HG02763 (cell line): Measurements from ENCODE around the gene TDRD12.
"Not testable (repeated sequence)": the region's sequence is repeated elsewhere in the genome, so short reads cannot be mapped to it uniquely, and the experiment has no call there.

Experiments
- ATAC-seq: cut with Tn5 transposase; IDR thresholded peaks from one replicate; pipeline ENCODE4 v1.9.1; 2021; ENCODE audit warnings: mild to moderate bottlenecking, moderate library complexity; ENCODE audit not compliant: unreplicated experiment

The TDRD12 gene

DNA sequence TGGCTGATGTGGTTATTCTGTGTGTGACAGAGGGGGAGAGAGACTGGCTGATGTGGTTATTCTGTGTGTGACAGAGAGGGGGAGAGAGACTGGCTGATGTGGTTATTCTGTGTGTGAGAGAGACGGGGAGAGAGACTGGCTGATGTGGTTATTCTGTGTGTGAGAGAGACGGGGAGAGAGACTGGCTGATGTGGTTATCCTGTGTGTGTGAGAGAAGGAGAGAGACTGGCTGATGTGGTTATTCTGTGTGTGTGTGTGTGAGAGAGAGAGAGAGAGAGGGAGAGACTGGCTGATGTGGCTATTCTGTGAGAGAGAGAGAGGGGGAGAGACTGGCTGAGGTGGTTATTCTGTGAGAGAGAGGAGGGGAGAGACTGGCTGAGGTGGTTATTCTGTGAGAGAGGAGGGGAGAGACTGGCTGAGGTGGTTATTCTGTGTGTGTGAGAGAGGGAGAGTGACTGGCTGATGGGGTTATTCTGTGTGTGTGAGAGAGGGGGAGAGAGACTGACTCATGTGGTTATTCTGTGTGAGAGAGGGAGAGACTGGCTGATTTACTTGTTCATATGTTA lies 27.1 kb downstream of the TDRD12 start:
- not testable (repeated sequence) for ATAC-seq

DNA sequence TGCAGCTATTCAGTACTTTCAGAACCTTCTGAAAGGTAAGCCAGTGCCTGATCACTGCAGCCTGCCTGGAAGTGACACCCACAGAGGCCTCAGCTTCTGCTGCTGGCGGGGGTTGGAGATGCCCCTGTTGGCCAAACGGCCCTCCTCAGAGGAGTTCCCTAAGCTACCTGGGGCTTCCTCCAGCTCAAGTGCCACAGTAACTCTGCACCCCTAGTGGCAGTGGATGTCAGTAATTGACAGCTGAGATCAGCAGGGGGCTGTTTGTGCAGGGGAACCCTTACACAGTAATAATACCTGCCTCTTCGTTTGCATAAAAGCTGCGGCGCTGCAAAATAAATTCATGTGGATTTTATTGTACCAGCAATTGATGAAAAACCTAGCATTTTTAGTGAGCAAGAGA lies 28.9 kb downstream of the TDRD12 start:
- no peak for ATAC-seq

DNA sequence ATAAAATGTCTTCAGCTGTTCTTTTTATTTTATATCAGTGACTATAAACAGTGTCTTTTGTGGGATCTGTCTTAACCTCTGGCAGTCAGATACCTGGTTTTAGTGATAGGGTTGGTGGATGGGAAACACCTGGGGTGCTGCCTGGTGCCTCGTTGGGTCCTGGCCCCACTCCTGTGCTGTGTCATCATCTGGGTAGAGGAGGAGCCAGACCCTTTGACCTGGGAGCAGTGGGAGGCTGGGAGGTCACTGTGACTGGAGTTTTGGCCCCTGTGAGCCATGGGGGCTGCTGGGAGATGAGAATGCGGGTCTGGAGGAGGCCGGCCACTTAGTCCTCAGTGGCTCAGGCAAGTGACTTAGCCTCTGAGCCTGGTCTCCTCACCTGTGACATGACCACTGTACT lies 29.4 kb downstream of the TDRD12 start:
- ATAC-seq = no peak

GRCh38 chr19:32749361-32749760 lies 29.8 kb downstream of the TDRD12 start:
- ATAC-seq = no peak

GRCh38 chr19:32750441-32751055 lies 31.0 kb downstream of the TDRD12 start:
- ATAC-seq = no peak

- no peak for ATAC-seq
These were observed 31.5 kb downstream of the TDRD12 start for GRCh38 chr19:32751066-32751465.

DNA sequence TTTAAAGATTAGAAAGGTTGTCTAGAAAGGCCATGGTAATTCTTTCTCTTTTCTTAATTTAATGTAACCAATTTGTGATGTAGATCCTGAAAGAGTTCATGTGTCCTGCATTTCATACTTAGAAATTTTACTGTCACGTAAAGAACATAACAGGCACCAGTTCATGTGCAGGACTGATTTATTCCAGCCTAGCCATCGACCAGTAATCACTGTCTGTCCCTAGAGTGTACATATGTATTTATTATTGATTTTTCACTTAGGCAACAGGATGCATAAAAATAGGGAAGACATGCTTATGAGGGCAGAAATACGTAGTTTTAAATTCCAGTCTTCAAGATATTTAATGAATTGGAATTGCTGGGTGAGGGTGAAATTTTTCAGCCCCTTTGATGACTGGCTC lies 37.6 kb downstream of the TDRD12 start:
- ATAC-seq = no peak

DNA sequence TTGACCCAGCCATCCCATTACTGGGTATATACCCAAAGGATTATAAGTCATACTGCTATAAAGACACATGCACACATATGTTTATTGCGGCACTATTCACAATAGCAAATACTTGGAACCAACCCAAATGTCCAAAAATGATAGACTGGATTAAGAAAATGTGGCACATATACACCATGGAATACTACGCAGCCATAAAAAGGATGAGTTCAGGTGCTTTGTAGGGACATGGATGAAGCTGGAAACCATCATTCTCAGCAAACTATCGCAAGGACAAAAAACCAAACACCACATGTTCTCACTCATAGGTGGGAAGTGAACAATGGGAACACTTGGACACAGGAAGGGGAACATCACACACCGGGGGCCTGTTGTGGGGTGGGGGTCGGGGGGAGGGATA lies 45.8 kb downstream of the TDRD12 start:
- not testable (repeated sequence) for ATAC-seq

GRCh38 chr19:32767951-32768679 lies 48.5 kb downstream of the TDRD12 start:
- ATAC-seq = no peak

GRCh38 chr19:32771596-32771995 lies 52.0 kb downstream of the TDRD12 start:
- no peak for ATAC-seq

GRCh38 chr19:32773126-32773525 lies 53.6 kb downstream of the TDRD12 start:
- no peak for ATAC-seq

DNA sequence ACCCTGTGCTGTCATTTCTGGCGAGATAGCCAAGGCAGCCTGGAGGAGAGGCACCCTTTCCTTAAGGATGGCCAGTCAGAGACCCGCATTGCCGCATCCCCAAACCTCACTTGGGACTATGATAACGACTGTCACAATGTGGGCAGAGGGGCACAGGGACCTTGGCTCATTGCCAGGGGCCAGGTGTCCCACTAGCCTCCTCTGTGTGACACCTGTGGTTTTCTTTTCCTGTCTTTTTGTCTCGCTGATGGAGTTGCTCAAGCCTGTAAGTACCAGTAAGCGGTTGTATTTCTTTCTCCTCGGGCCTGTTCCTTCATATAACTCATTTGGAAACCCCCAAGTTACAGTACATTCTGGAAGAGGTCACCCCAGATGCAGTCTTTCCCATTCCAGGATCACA lies 59.5 kb downstream of the TDRD12 start:
- ATAC-seq = no peak

GRCh38 chr19:32781280-32781679 lies 61.7 kb downstream of the TDRD12 start:
- no peak for ATAC-seq

DNA sequence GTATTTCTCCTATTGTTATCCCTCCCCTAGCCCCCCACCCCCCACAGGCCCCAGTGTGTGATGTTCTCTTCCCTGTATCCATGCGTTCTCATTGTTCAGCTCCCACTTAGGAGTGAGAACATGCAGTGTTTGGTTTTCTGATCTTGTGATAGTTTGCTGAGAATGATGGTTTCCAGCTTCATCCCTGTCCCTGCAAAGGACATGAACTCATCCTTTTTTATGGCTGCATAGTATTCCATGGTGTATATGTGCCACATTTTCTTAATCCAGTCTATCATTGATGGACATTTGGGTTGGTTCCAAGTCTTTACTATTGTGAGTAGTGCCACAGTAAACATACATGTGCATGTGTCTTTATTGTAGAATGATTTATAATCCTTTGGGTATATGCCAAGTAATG lies 62.5 kb downstream of the TDRD12 start:
- not testable (repeated sequence) for ATAC-seq

DNA sequence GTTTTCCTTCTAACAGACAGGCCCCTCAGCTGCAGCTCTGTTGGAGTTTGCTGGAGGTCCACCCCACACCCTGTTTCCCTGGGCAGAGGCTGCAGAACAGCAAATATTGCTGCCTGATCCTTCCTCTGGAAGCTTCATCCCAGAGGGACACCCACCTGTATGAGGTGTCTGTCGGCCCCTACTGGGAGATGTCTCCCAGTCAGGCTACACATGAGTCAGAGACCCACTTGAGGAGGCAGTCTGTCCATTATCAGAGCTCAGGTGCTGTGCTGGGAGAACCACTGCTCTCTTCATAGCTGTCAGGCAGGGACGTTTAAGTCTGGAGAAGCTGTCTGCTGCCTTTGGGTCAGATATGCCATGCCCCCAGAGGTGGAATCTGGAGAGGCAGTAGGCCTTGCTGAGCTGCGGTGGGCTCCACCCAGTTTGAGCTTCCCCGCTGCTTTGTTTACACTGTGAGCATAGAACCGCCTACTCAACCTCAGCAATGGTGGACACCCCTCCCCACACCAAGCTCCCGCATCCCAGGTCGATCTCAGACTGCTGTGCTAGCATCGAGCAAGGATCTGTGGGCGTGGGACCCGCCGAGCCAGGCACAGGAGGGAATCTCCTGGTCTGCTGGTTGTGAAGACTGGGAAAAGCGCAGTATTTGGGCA lies 67.7 kb downstream of the TDRD12 start:
- ATAC-seq = not testable (repeated sequence)

DNA sequence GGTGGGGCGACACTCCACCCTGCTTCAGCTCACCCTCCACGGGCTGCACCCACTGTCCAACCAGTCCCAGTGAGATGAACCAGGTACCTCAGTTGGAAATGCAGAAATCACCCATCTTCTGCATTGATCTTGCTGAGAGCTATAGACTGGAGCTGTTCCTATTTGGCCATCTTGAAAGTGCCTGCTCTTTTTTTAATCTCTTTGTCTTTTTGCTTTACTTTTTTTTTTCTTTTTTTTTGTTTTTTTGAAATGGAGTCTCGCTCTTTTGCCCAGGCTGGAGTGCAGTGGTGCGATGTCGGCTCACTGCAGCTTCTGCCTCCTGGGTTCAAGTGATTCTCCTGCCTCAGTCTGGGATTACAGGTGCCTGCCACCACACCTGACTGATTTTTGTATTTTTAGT lies 68.3 kb downstream of the TDRD12 start:
- not testable (repeated sequence) for ATAC-seq

DNA sequence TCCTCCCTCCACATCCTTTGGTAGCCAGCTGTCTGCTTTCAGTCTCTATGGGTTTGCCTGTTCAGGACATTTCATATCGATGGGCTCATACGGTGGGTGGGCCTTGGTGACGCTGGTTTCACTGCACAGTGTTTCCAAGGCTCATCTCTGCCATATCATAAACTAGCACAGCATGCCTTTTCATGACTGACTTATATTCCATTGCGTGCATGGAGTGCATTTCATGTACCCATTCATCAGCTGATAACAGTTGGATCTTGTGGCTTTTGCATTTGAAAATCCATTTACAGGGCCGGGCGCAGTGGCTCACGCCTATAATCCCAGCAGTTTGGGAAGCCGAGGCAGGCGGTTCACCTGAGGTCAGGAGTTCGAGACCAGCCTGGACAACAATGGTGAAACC lies 69.9 kb downstream of the TDRD12 start:
- no peak for ATAC-seq

- ATAC-seq = no peak
These were observed 78.6 kb downstream of the TDRD12 start for GRCh38 chr19:32798201-32798600.

GRCh38 chr19:32800191-32800590 lies 80.6 kb downstream of the TDRD12 start:
- ATAC-seq = no peak

GRCh38 chr19:32800754-32801153 lies 81.2 kb downstream of the TDRD12 start:
- no peak for ATAC-seq

- ATAC-seq = no peak
These were observed 83.3 kb downstream of the TDRD12 start for GRCh38 chr19:32802840-32803239.

DNA sequence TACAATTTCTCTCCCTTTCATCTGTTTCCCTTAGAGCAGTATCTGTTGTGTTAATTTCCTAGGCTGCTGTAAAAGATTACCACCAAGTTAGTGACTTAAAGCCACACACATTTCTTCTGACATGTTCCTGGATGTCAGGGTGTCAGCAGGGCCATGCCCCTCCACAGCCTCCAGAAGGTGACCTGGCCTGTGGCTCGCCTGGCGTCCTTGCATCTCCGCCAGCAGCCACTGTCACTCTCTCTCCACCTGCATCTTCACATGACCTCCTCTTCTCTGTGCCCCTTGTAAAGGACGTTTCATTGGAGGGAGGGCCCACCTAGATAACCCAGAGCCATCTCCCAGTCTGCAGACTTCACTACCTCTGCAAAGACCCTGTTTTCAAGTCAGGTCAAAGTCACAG lies 88.7 kb downstream of the TDRD12 start:
- ATAC-seq = no peak
